ENCODE measurements around the gene SPEF2.

Gene SPEF2

GRCh38 chr5:35789732-35790456 lies 172.2 kb downstream of the SPEF2 start:
- DNase-seq: no peak

- no peak for DNase-seq
Measured at GRCh38 chr5:35790457-35790822, 172.8 kb downstream of the SPEF2 start.

GRCh38 chr5:35794328-35794619 lies 176.6 kb downstream of the SPEF2 start:
- no peak for DNase-seq

- no peak for DNase-seq
Measured at GRCh38 chr5:35794684-35795375, 177.2 kb downstream of the SPEF2 start.

GRCh38 chr5:35799181-35799580 lies 181.5 kb downstream of the SPEF2 start:
- DNase-seq: no peak

GRCh38 chr5:35799753-35800152 lies 182.1 kb downstream of the SPEF2 start:
- DNase-seq: no peak

- DNase-seq: no peak
Measured at GRCh38 chr5:35803191-35803651, 185.6 kb downstream of the SPEF2 start.

- DNase-seq: no peak
Measured at GRCh38 chr5:35804201-35804653, 186.6 kb downstream of the SPEF2 start.

- DNase-seq: no peak
Measured at GRCh38 chr5:35804841-35805240, 187.2 kb downstream of the SPEF2 start.

- no peak for DNase-seq
Measured at GRCh38 chr5:35810601-35811000, 192.9 kb downstream of the SPEF2 start.

GRCh38 chr5:35811108-35811741 lies 193.6 kb downstream of the SPEF2 start:
- DNase-seq: no peak

- no peak for DNase-seq
Measured at GRCh38 chr5:35813521-35813920, 195.9 kb downstream of the SPEF2 start.

- no peak for DNase-seq
Measured at GRCh38 chr5:35815089-35815936, 197.7 kb downstream of the SPEF2 start.

- no peak for DNase-seq
Measured at GRCh38 chr5:35816881-35817521, 199.3 kb downstream of the SPEF2 start.

- no peak for DNase-seq
Measured at GRCh38 chr5:35819026-35819425, 201.4 kb downstream of the SPEF2 start.

GRCh38 chr5:35819668-35820067 lies 202.0 kb downstream of the SPEF2 start:
- no peak for DNase-seq

GRCh38 chr5:35820735-35821134 lies 203.1 kb downstream of the SPEF2 start:
- no peak for DNase-seq

- DNase-seq: no peak
Measured at GRCh38 chr5:35821513-35821912, 203.8 kb downstream of the SPEF2 start.

GRCh38 chr5:35822511-35822910 lies 204.8 kb downstream of the SPEF2 start:
- no peak for DNase-seq

- no peak for DNase-seq
Measured at GRCh38 chr5:35823347-35824098, 205.9 kb downstream of the SPEF2 start.

- no peak for DNase-seq
Measured at GRCh38 chr5:35826056-35826455, 208.4 kb downstream of the SPEF2 start.

GRCh38 chr5:35826554-35826953 lies 208.9 kb downstream of the SPEF2 start:
- no peak for DNase-seq

All from NCI-H1436 treated with DMSO at 0.1 percent for 48 hours (cell line).